H1 (cell line): ENCODE measurements around the gene ITPKB. TPM values are rescaled to one million over a fixed set of nuclear protein-coding genes. Genes with fewer than 3 reads are reported as not detected.

Experiments used
- CTCF ChIA-PET: fragments of 300-600 bp; sonication (Branson Sonifier 250); formaldehyde crosslinking; loops from one replicate; lab custom pipeline; 2021; ENCODE audit not compliant: partially characterized antibody; lab: Charles Lee
- POLR2A ChIA-PET: fragments of 300-600 bp; sonication (Branson Sonifier 250); formaldehyde crosslinking; loops from one replicate; lab custom pipeline; 2021; ENCODE audit warnings: inconsistent platforms; ENCODE audit not compliant: partially characterized antibody; lab: Charles Lee
- DNase-seq, 2 experiments: peaks; one replicate each; pipeline versions ENCODE4 v3.0.0 to v3.0.0-alpha.2; 2010 to 2022; ENCODE audit warnings: low spot score in 2 of 2, low read depth in 1 of 2, mixed read lengths in 1 of 2
- FAIRE-seq: peaks from 2 replicates; lab custom pipeline; 2011; peaks lifted over from hg19 to GRCh38; lab: Jason Lieb, UNC
- H2AFZ ChIP-seq: 2 replicates; pipeline ENCODE4 v1.8.1; 2012; ENCODE audit warnings: low read length, inconsistent platforms
- H2AK5ac ChIP-seq: 2 replicates; pipeline ENCODE4 v1.6.1; 2013; ENCODE audit warnings: low read depth, low read length
- H2BK120ac ChIP-seq: replicated peaks from 2 replicates; pipeline ENCODE3; 2013; ENCODE audit warnings: low read depth, low read length, inconsistent platforms
- H2BK12ac ChIP-seq: 2 replicates; pipeline ENCODE4 v1.6.1; 2013; ENCODE audit warnings: low read depth, low read length
- H2BK15ac ChIP-seq: 2 replicates; pipeline ENCODE4 v1.6.1; 2013; ENCODE audit warnings: low read length
- H2BK20ac ChIP-seq: 2 replicates; pipeline ENCODE4 v1.6.1; 2013; ENCODE audit warnings: low read length
- H2BK5ac ChIP-seq: 2 replicates; pipeline ENCODE4 v1.6.1; 2013; ENCODE audit warnings: low read depth, low read length
- H3K14ac ChIP-seq: 2 replicates; pipeline ENCODE4 v1.6.1; 2013; ENCODE audit warnings: inconsistent platforms; ENCODE audit not compliant: insufficient read length
- H3K18ac ChIP-seq: 2 replicates; pipeline ENCODE4 v1.6.1; 2013; ENCODE audit warnings: low read length; ENCODE audit errors: extremely low read depth
- H3K23ac ChIP-seq: 2 replicates; pipeline ENCODE4 v1.6.1; 2013; ENCODE audit warnings: inconsistent platforms; ENCODE audit not compliant: insufficient read length
- H3K23me2 ChIP-seq: 2 replicates; pipeline ENCODE4 v1.6.1; 2013; ENCODE audit warnings: low read depth, low read length
- H3K27ac ChIP-seq: 2 replicates; pipeline ENCODE4 v1.6.1; 2011; ENCODE audit warnings: low read depth, low read length, inconsistent platforms
- H3K27me3 ChIP-seq, 4 experiments: replicated peaks in 1 of 4; 1 replicate in 1 of 4; 2 replicates in 3 of 4; pipeline versions ENCODE4 v1.6.1 to v1.8.1; 2011 to 2013; ENCODE audit warnings: low read length in 3 of 4, mild to moderate bottlenecking in 3 of 4, inconsistent platforms in 2 of 4, mixed read lengths in 2 of 4, moderate library complexity in 1 of 4; ENCODE audit not compliant: control insufficient read depth in 3 of 4, insufficient read depth in 3 of 4; ENCODE audit errors: extremely low read depth in 1 of 4
- H3K36me3 ChIP-seq, 4 experiments: 2 replicates each; pipeline versions ENCODE4 v1.6.1 to v1.8.1; 2011 to 2013; ENCODE audit warnings: mild to moderate bottlenecking in 4 of 4, low read length in 3 of 4, moderate library complexity in 2 of 4, control low read depth in 1 of 4, inconsistent platforms in 1 of 4; ENCODE audit not compliant: insufficient read depth in 4 of 4, control insufficient read depth in 2 of 4
- H3K4ac ChIP-seq: replicated peaks from 2 replicates; pipeline ENCODE3; 2013; ENCODE audit warnings: low read length, low read depth, mixed read lengths, inconsistent platforms; ENCODE audit not compliant: insufficient read length
- H3K4me1 ChIP-seq, 4 experiments: replicated peaks in 1 of 4; 1 replicate in 1 of 4; 2 replicates in 3 of 4; pipeline versions ENCODE4 v1.6.1 to v1.8.1; 2011 to 2013; ENCODE audit warnings: low read length in 3 of 4, inconsistent platforms in 2 of 4, mixed read lengths in 1 of 4; ENCODE audit not compliant: insufficient read depth in 4 of 4, control insufficient read depth in 3 of 4
- H3K4me2 ChIP-seq, 2 experiments: 2 replicates each; pipeline versions ENCODE4 v1.6.1 to v1.8.1; 2011 to 2013; ENCODE audit warnings: low read depth in 2 of 2, low read length in 2 of 2, control low read depth in 1 of 2, inconsistent platforms in 1 of 2, mild to moderate bottlenecking in 1 of 2; ENCODE audit not compliant: insufficient read depth in 1 of 2
- H3K4me3 ChIP-seq, 4 experiments: fragments of 200-600, 300-600 bp in 1 of 4; sonication (generic), shearing (Covaris generic), sonication (Bioruptor Twin) in 1 of 4; 2 replicates each; pipeline versions ENCODE4 v1.5.1 to v1.8.1; 2011 to 2016; ENCODE audit warnings: low read length in 4 of 4, low read depth in 3 of 4, control low read depth in 2 of 4, inconsistent platforms in 2 of 4, mild to moderate bottlenecking in 2 of 4, mixed read lengths in 1 of 4, moderate library complexity in 1 of 4; ENCODE audit not compliant: insufficient read depth in 2 of 4; ENCODE audit errors: extremely low read depth in 1 of 4
- H3K56ac ChIP-seq: replicated peaks from 2 replicates; pipeline ENCODE3; 2013; ENCODE audit warnings: low read depth, mild to moderate bottlenecking, mixed read lengths, low read length, inconsistent platforms; ENCODE audit not compliant: insufficient read length
- H3K79me1 ChIP-seq: 2 replicates; pipeline ENCODE4 v1.6.1; 2013; ENCODE audit warnings: low read depth, low read length, control low read depth
- H3K79me2 ChIP-seq, 2 experiments: 2 replicates each; pipeline versions ENCODE4 v1.6.1 to v1.8.1; 2012 to 2013; ENCODE audit warnings: low read length in 2 of 2, mild to moderate bottlenecking in 2 of 2, inconsistent platforms in 1 of 2; ENCODE audit not compliant: insufficient read depth in 2 of 2, control insufficient read depth in 1 of 2
- H3K9ac ChIP-seq, 4 experiments: replicated peaks in 1 of 4; 1 replicate in 1 of 4; 2 replicates in 3 of 4; pipeline versions ENCODE4 v1.6.1 to v1.8.1; 2011 to 2013; ENCODE audit warnings: low read depth in 3 of 4, low read length in 3 of 4, control low read depth in 2 of 4, mild to moderate bottlenecking in 2 of 4, moderate library complexity in 2 of 4, inconsistent platforms in 1 of 4; ENCODE audit errors: extremely low read depth in 1 of 4
- H3K9me3 ChIP-seq, 2 experiments: 2 replicates each; pipeline versions ENCODE4 v1.6.1 to v1.8.1; 2012 to 2013; ENCODE audit warnings: mild to moderate bottlenecking in 2 of 2, moderate library complexity in 2 of 2, control low read depth in 1 of 2, inconsistent platforms in 1 of 2, low read depth in 1 of 2, low read length in 1 of 2, mixed read lengths in 1 of 2; ENCODE audit not compliant: insufficient read depth in 2 of 2
- H4K20me1 ChIP-seq, 2 experiments: replicated peaks in 1 of 2; 2 replicates each; pipeline versions ENCODE3 to v1.8.1; 2011 to 2013; ENCODE audit warnings: inconsistent platforms in 2 of 2, low read length in 2 of 2, mild to moderate bottlenecking in 1 of 2; ENCODE audit not compliant: insufficient read depth in 2 of 2, control insufficient read depth in 1 of 2
- H4K5ac ChIP-seq: 2 replicates; pipeline ENCODE4 v1.6.1; 2013; ENCODE audit warnings: low read length, low read depth, mixed read lengths, inconsistent platforms; ENCODE audit not compliant: insufficient read length
- H4K8ac ChIP-seq: 2 replicates; pipeline ENCODE4 v1.8.0; 2013; ENCODE audit warnings: mild to moderate bottlenecking, moderate library complexity, low read length, inconsistent platforms; ENCODE audit not compliant: insufficient read depth; ENCODE audit errors: extremely low read depth
- H4K91ac ChIP-seq: replicated peaks from 2 replicates; pipeline ENCODE3; 2013; ENCODE audit warnings: low read length, mixed read lengths, inconsistent platforms; ENCODE audit not compliant: insufficient read length
- BACH1 ChIP-seq: IDR thresholded peaks from 2 replicates; pipeline ENCODE4 v1.6.1; 2012; ENCODE audit warnings: low read length, improper control_type of control experiment
- BRCA1 ChIP-seq: IDR thresholded peaks from 2 replicates; pipeline ENCODE4 v1.6.1; 2012; ENCODE audit warnings: low read depth, low read length, improper control_type of control experiment
- CHD2 ChIP-seq: IDR thresholded peaks from 2 replicates; pipeline ENCODE4 v1.6.1; 2012; ENCODE audit warnings: low read length, improper control_type of control experiment
- GTF2F1 ChIP-seq: IDR thresholded peaks from 2 replicates; pipeline ENCODE4 v1.6.1; 2012; ENCODE audit warnings: low read depth, low read length, improper control_type of control experiment, borderline replicate concordance
- KDM1A ChIP-seq: fragments of 200-600, 300-600 bp; sonication (generic); IDR thresholded peaks from 2 replicates; pipeline ENCODE4 v1.7.1; 2016; ENCODE audit warnings: mild to moderate bottlenecking, low read length, borderline replicate concordance
- RAD21 ChIP-seq, 2 experiments: IDR thresholded peaks in 1 of 2; conservative IDR thresholded peaks in 1 of 2; 2 replicates each; pipeline ENCODE4 v1.6.1; 2011; ENCODE audit warnings: low read depth in 2 of 2, low read length in 2 of 2, improper control_type of control experiment in 1 of 2, inconsistent platforms in 1 of 2, mild to moderate bottlenecking in 1 of 2, moderate library complexity in 1 of 2
- RBBP5 ChIP-seq: IDR thresholded peaks from 2 replicates; pipeline ENCODE4 v1.7.1; 2012; ENCODE audit warnings: low read depth, mild to moderate bottlenecking, inconsistent platforms, low read length, moderate library complexity, borderline replicate concordance
- SAP30 ChIP-seq: fragments of 300-600 bp; sonication (generic); IDR thresholded peaks from 2 replicates; pipeline ENCODE4 v1.7.1; 2012; ENCODE audit warnings: low read length, moderate library complexity, mild to moderate bottlenecking, inconsistent platforms; ENCODE audit not compliant: insufficient read depth, insufficient replicate concordance
- SIX5 ChIP-seq: IDR thresholded peaks from 2 replicates; pipeline ENCODE4 v1.6.1; 2011; ENCODE audit warnings: mild to moderate bottlenecking, low read depth, low read length
- SP2 ChIP-seq: IDR thresholded peaks from 2 replicates; pipeline ENCODE4 v1.6.1; 2012; ENCODE audit warnings: mild to moderate bottlenecking, low read length, inconsistent platforms
- SRF ChIP-seq: IDR thresholded peaks from 2 replicates; pipeline ENCODE4 v1.6.1; 2011; ENCODE audit warnings: mild to moderate bottlenecking, low read depth, low read length, moderate library complexity
- YY1 ChIP-seq: IDR thresholded peaks from 2 replicates; pipeline ENCODE4 v1.6.1; 2011; ENCODE audit warnings: low read depth, mild to moderate bottlenecking, low read length
- polyA plus RNA-seq, 7 experiments: library from polyadenylated mRNA; depleted of rRNA in 3 of 7; stranded (reverse) in 5 of 7; unstranded in 2 of 7; fragments of >200 nt in 5 of 7; fragments of 200-250 nt in 2 of 7; gene quantifications; 1 replicate in 5 of 7; 2 replicates in 1 of 7; 4 replicates in 1 of 7; pipeline versions ENCODE4 v1.2.1 to v1.2.3, GENCODE V29; 2011 to 2013; ENCODE audit warnings: missing spikeins in 2 of 7, mixed read lengths in 2 of 7
- total RNA-seq: library from RNA; stranded (reverse); fragmentation: NEBNext Ultra II Directional; extraction: Animal tissue kit (Norgen Biotek cat#: 25700); gene quantifications from 2 replicates; pipeline ENCODE4 v1.2.1, GENCODE V29; 2021
- TF ChIP-seq, protein P1 (sequence below): IDR thresholded peaks from 2 replicates; pipeline ENCODE4 v1.6.1; 2012; ENCODE audit warnings: inconsistent platforms
- TF ChIP-seq, protein P2 (sequence below): IDR thresholded peaks from 2 replicates; pipeline ENCODE4 v1.6.1; 2012; ENCODE audit warnings: low read length, inconsistent platforms

Gene ITPKB
- total and polyA plus RNA-seq, 2 of the 8 experiments (the other 6 are each of a cell fraction or from before 2014, with no cell fraction given): 1.7 to 4.8 TPM

DNA sequence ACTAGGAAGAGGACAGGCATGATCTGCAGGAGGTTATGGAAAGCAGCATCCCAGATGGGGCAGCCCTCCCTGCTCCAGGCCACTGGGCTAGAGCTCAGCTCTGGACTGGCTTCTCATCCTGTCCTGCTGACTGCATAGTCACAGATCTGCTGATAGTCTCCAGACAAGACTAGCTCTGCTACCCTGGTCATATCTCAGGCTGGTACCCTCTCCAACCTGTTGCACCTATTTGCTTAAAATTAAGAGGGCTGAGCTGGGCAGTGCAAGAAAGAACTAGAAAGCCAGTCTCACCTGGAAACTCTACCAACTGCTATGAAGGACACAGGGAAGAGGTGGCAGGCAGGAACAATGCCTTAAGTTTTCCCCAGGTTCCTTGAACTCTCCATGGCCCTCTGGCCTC lies 40.4 kb downstream of the ITPKB start:
- Histone ChIP-seq H2AK5ac (no peak overlapping the region), H2BK20ac (no peak overlapping the region), H3K36me3 (no peaks in the 10 kb centered on the region), H3K18ac (no peak overlapping the region), H2BK120ac (no peak overlapping the region), H2BK5ac (no peak overlapping the region), H3K23me2 (no peaks in the 10 kb centered on the region; the same call in 1 of the 2 replicates), H2BK15ac (no peak overlapping the region), H2BK12ac (no peak overlapping the region), H3K4me3 (no peak overlapping the region), H3K9ac (no peak overlapping the region), H3K79me1 (no peaks in the 10 kb centered on the region), H3K56ac (no peak overlapping the region), H3K23ac (no peak overlapping the region), H3K14ac (no peak overlapping the region), H3K79me2 (no peaks in the 10 kb centered on the region), H4K20me1 (no peaks in the 10 kb centered on the region), H2AFZ (no peak overlapping the region), H3K27me3 (no peaks in the 10 kb centered on the region), H4K8ac (no peak overlapping the region), H3K27ac (no peak overlapping the region), H4K5ac (no peak overlapping the region), H3K4ac (no peak overlapping the region), H3K9me3 (no peaks in the 10 kb centered on the region), H3K4me1 (peaks cover 4 to 11% (median 7%) of the 10 kb centered on the region in 4 experiments; a peak in 4 of 7 replicates), H4K91ac (no peak overlapping the region), H3K4me2 (no peak overlapping the region)
- DNase-seq: no peak
- CTCF ChIA-PET: interaction anchor here (0.6 to 1.8 kb wide), 5 partner anchors 9 to 977 kb away, joined by 3 to 7 read pairs (median 5); no protein-coding TSS in a partner anchor
- TF ChIP-seq YY1 (no peak), CHD2 (no peak), RAD21 (IDR thresholded peaks at IDR 0.05 in 1 of 2, conservative IDR thresholded peaks at IDR 0.05 in 1 of 2; ENCODE audit: low read depth in 2 of 2, low read length in 2 of 2) (no peak), KDM1A (no peak), RBBP5 (no peak), SP2 (no peak), SRF (no peak), SAP30 (no peak), GTF2F1 (no peak), SIX5 (no peak), BRCA1 (no peak), BACH1 (no peak)
- TF ChIP-seq, protein P1, sequence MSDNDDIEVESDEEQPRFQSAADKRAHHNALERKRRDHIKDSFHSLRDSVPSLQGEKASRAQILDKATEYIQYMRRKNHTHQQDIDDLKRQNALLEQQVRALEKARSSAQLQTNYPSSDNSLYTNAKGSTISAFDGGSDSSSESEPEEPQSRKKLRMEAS: no peak
- TF ChIP-seq, protein P2, sequence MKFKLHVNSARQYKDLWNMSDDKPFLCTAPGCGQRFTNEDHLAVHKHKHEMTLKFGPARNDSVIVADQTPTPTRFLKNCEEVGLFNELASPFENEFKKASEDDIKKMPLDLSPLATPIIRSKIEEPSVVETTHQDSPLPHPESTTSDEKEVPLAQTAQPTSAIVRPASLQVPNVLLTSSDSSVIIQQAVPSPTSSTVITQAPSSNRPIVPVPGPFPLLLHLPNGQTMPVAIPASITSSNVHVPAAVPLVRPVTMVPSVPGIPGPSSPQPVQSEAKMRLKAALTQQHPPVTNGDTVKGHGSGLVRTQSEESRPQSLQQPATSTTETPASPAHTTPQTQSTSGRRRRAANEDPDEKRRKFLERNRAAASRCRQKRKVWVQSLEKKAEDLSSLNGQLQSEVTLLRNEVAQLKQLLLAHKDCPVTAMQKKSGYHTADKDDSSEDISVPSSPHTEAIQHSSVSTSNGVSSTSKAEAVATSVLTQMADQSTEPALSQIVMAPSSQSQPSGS: no peak
- no peak for FAIRE-seq
- POLR2A ChIA-PET: no interaction called here
